ENCODE results near the gene NR1H2.
"Not testable (repeated sequence)": the region's sequence is repeated elsewhere in the genome, so short reads cannot be mapped to it uniquely, and the experiment has no call there.

NR1H2 gene

GRCh38 chr19:50376166-50377050 lies at the start of gene NR1H2:
TSS of gene NR1H2 (plus strand) at chr19:50376457. CDS start at chr19:50377606, 1,149 bp downstream.
- Mint-ChIP-seq H3K9me3 (no peaks in the 10 kb centered on the region), H3K4me3 (peak within 1 kb of the TSS; percentile 90), H3K36me3 (ENCODE audit: low read depth) (peaks cover 34% of the 10 kb centered on the region), H3K4me1 (ENCODE audit: low read depth) (peaks cover 23% of the 10 kb centered on the region), H3K27ac (peak within 1 kb of the TSS; percentile 94), H3K27me3 (no peaks in the 10 kb centered on the region)

GRCh38 chr19:50327013-50327412 lies 49.2 kb upstream of the NR1H2 start:
- peaks cover 5% of the 10 kb centered on the region for H3K36me3 Mint-ChIP-seq (ENCODE audit: low read depth)
- peak overlapping the region; percentile 25 for H3K4me3 Mint-ChIP-seq
- H3K9me3 Mint-ChIP-seq: peaks cover 6% of the 10 kb centered on the region
- no peak overlapping the region for H3K27ac Mint-ChIP-seq
- peaks cover 43% of the 10 kb centered on the region for H3K4me1 Mint-ChIP-seq (ENCODE audit: low read depth)
- peaks cover 52% of the 10 kb centered on the region for H3K27me3 Mint-ChIP-seq

DNA sequence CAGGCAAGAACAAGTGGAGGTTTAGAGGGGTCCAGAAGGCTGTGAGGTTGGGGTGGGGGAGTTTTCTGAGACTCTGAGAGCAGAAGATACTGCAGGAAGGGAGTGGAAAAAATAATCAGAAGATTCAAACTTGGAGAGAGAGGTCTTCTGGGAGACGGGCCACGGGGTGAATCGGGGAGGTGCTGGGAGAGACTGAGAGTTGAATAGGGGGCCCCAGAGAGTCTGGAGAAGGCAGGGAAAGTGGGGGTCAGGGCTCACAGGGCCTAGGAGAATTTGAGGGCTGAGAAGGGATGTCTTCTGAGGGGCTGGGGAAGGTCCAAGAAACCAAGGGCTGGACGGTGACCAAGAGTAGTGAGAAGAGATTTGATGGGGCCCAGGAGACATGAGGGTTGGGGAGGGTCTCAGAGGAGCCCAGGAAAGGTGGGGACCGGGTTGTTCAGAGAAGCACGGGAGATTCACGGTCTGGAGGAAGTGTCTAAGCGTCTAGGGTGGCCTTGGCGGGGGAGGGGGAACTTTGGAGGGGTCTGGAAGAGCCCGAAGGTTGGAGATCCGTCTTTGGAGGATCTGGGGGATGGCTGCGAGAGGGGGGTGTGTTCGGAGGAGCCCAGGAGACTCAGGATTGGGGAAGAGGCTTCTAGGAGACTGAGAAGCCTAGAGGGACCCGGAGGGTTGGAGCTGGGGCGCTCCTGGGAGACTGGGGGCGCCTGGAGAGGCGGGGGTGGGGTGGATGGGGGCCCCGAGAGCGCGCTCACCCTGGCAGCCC lies 48.6 kb upstream of the NR1H2 start:
- peaks cover 6% of the 10 kb centered on the region for H3K9me3 Mint-ChIP-seq
- peaks cover 5% of the 10 kb centered on the region for H3K36me3 Mint-ChIP-seq (ENCODE audit: low read depth)
- H3K4me3 Mint-ChIP-seq: peak overlapping the region; percentile 25
- H3K4me1 Mint-ChIP-seq (ENCODE audit: low read depth): peaks cover 49% of the 10 kb centered on the region
- H3K27ac Mint-ChIP-seq: no peak overlapping the region
- H3K27me3 Mint-ChIP-seq: peaks cover 58% of the 10 kb centered on the region

DNA sequence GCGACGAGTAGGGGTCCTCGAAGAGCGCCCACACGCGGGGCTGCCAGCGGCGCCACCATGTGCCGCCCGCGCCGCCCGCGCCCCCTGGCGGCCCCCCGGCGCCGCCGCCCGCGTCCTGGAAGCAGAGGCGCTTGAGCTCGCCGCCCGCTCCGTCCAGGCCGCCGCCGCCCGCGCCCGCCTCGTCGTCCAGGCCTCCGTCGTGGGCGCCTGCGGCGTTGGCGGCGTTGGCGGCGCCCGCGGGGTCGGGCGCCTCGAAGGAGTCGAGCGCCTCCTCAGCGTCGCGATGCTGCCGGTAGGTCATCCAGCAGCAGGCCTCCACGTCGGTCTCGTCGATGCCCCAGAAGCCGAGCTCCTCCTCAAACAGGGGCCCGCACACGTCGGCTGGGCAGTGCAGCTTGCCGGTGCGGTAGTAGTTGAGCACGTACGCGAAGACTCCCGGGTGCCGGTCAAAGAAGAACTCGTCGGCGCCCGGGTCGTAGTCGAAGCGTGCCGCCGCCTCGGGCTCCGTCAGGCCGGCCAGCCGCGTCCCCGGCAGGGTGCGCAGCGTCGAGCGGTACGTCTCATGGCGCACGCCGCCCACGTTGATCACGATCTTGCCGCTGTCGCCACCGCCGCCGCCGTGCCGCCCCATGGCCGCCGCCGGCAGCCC lies 47.9 kb upstream of the NR1H2 start:
- peaks cover 62% of the 10 kb centered on the region for H3K27me3 Mint-ChIP-seq
- peaks cover 6% of the 10 kb centered on the region for H3K9me3 Mint-ChIP-seq
- peaks cover 5% of the 10 kb centered on the region for H3K36me3 Mint-ChIP-seq (ENCODE audit: low read depth)
- no peak overlapping the region for H3K4me3 Mint-ChIP-seq
- H3K4me1 Mint-ChIP-seq (ENCODE audit: low read depth): peaks cover 55% of the 10 kb centered on the region
- no peak overlapping the region for H3K27ac Mint-ChIP-seq

GRCh38 chr19:50328873-50329145 lies 47.4 kb upstream of the NR1H2 start:
- Mint-ChIP-seq H3K36me3 (ENCODE audit: low read depth) (peaks cover 9% of the 10 kb centered on the region), H3K4me1 (ENCODE audit: low read depth) (peaks cover 59% of the 10 kb centered on the region), H3K27me3 (peaks cover 66% of the 10 kb centered on the region), H3K4me3 (no peak overlapping the region), H3K27ac (no peak overlapping the region), H3K9me3 (peaks cover 6% of the 10 kb centered on the region)

DNA sequence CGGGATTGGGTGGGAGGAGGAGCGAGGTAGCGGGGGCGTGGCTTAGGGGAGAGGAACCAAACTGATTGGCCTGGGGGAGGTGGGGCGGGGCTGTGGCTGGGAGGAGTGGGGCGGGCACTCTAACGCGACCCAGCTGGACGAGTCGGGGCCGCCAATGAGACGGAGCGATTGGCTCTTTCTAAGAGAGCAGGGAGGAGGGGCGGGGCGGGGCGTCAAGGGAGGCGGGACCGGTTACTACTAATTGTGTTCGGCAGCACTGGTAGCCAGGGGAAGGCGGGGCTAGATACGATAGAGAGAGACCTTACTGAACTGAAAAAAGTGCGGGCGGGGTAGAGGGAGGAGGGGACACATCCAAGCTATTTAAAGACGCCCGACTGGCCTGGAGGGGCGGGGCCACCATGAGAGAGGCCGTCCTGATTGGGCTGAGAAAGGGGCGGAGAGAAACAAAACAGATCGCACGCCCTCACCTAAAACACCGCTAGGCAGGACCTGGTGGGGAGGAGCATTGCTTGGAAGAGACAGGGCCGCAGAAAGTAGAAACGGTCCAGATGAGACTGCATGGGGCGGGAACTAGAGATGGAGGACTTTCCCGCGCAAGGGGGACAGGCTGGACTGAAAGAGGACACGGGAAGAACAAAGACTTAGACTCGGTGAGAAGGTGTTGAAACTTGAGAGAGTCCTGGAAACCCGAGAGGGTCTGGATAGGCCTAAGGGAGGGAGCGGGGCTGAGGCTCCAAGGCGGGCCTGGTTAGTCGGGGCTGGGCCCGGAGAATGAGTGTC lies 46.9 kb upstream of the NR1H2 start, which contains the start of gene KCNC3:
Gene KCNC3, minus strand, starts transcription at position 232 of the 780 bp plus-strand sequence. CDS start 295 bp downstream, outside the sequence.
- H3K36me3 Mint-ChIP-seq (ENCODE audit: low read depth): peaks cover 9% of the 10 kb centered on the region
- peak within 1 kb of the TSS; percentile 84 for H3K27ac Mint-ChIP-seq
- peaks cover 6% of the 10 kb centered on the region for H3K9me3 Mint-ChIP-seq
- peaks cover 65% of the 10 kb centered on the region for H3K27me3 Mint-ChIP-seq
- peak within 1 kb of the TSS; percentile 84 for H3K4me3 Mint-ChIP-seq
- peaks cover 64% of the 10 kb centered on the region for H3K4me1 Mint-ChIP-seq (ENCODE audit: low read depth)

DNA sequence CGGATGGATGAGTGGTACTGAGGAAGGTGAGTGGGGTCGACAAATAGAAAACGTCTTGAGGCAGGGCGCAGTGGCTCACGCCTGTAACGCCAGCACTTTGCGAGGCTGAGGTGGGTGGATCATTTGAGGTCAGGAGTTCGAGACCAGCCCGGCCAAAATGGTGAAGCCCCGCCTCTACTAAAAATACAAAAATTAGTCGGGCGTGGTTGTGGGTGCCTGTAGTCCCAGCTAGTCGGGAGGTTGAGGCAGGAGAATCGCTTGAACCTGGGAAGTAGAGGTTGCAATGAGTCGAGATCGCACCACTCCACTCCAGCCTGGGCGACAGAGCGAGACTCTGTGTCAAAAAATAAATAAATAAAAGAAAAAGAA lies 46.3 kb upstream of the NR1H2 start:
- not testable (repeated sequence) for H3K9me3 Mint-ChIP-seq; H3K36me3 Mint-ChIP-seq (ENCODE audit: low read depth)
- H3K4me3 Mint-ChIP-seq: peak overlapping the region; percentile 84
- peak overlapping the region; percentile 84 for H3K27ac Mint-ChIP-seq
- H3K4me1 Mint-ChIP-seq (ENCODE audit: low read depth): peaks cover 68% of the 10 kb centered on the region
- H3K27me3 Mint-ChIP-seq: peaks cover 59% of the 10 kb centered on the region

- Mint-ChIP-seq H3K4me3 (peak overlapping the region; percentile 84), H3K4me1 (ENCODE audit: low read depth) (peaks cover 75% of the 10 kb centered on the region), H3K27me3 (peaks cover 62% of the 10 kb centered on the region), H3K27ac (no peak overlapping the region), H3K9me3 (peaks cover 6% of the 10 kb centered on the region), H3K36me3 (ENCODE audit: low read depth) (peaks cover 12% of the 10 kb centered on the region)
Measured at GRCh38 chr19:50330365-50331078, 45.7 kb upstream of the NR1H2 start.

DNA sequence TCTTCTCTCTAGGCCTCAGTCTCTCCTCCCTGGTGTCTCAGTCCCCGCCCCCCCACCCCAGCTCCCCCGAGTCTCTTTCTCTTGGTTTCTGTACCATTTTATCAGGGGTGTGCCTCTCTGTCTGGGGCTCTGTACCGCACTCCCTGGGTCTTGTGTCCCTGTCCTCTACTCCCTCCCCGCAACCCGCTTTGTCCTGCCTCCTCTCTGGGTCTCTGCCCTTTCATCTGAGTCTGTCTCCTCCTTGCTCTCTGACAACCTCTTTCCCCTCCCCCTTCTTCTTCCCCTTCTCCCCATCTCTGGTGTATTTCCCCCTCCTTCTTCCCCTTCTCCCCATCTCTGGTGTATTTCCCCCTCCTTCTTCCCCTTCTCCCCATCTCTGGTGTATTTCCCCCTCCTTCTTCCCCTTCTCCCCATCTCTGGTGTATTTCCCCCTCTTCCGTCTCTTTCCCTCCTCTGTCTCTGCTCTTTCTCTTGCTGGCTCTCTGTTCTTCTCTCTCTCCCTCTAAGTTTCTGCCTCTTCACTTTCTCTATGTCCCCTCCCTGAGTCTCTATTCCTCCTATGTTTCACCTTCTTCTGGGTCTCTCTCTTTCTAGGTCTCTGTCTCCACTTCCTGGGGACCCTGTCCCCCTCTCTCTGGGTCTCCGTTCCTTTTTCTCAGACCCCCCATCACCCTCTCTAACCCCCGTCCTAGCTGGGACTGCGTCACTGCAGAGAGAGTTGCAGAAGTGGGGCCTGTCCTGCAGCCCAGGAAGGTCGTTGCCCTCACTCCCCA lies 44.9 kb upstream of the NR1H2 start:
- peak overlapping the region; percentile 69 for H3K27ac Mint-ChIP-seq
- peaks cover 16% of the 10 kb centered on the region for H3K36me3 Mint-ChIP-seq (ENCODE audit: low read depth)

DNA sequence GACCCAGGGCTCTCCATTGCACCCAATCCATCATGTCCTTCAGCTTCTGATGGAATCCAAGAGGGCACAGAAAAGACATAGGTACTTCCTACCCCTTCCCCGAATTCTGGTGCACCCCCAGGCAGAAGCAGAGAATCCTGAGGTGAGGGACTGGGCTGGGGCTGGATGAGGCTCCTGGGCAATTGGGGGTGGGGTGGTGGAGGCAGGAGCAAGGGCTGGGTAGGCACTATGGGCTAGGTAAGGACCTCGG lies 44.3 kb upstream of the NR1H2 start:
- Mint-ChIP-seq H3K36me3 (ENCODE audit: low read depth) (peaks cover 16% of the 10 kb centered on the region), H3K4me3 (peak overlapping the region; percentile 73), H3K4me1 (ENCODE audit: low read depth) (peaks cover 71% of the 10 kb centered on the region), H3K27me3 (peaks cover 57% of the 10 kb centered on the region), H3K9me3 (peaks cover 6% of the 10 kb centered on the region), H3K27ac (no peak overlapping the region)

More for the DNA sequence above, 44.9 kb upstream of the NR1H2 start:
- peaks cover 63% of the 10 kb centered on the region for H3K27me3 Mint-ChIP-seq
- H3K9me3 Mint-ChIP-seq: peaks cover 6% of the 10 kb centered on the region
- H3K4me1 Mint-ChIP-seq (ENCODE audit: low read depth): peaks cover 75% of the 10 kb centered on the region
- peak overlapping the region; percentile 73 for H3K4me3 Mint-ChIP-seq

DNA sequence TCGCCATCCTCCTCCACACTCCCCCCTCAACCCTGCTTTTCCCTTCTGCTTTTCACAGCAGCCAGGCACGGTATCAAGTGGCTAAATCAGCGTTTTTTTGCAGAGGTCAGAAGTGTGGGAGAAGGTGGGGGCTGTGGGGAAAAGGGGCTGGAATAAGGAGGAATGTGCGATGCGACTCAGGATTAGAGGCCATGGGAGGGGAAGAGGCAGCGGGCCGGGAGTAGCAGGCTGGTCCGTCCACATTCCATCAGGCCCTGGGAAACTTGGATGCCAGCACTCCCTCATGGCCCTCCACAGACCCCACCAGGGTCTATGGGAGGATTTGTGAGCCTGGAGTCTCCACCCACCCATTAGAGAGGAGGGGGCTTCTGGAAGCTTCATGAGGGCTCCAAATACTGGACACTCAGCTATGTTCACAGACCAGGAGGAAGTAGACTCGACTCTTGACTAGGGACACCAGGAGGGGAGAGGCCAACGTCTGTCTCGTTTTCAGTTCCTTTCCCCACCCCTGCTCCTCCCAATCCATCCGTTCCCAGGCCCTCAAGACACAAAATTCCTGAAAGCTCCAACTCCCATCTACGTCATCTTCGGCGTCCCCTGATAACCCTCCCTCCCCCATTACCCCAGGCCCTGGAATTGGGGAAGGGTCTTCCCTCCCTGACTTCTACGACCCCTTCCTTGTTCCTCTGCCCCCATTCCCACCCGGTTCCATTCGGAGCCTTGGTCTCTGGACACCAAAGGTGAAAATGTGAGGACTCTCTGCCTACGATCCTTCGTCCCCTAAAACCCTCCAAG lies 43.8 kb upstream of the NR1H2 start:
- H3K9me3 Mint-ChIP-seq: peaks cover 6% of the 10 kb centered on the region
- H3K36me3 Mint-ChIP-seq (ENCODE audit: low read depth): peaks cover 16% of the 10 kb centered on the region
- H3K4me3 Mint-ChIP-seq: peak overlapping the region; percentile 73
- peaks cover 52% of the 10 kb centered on the region for H3K27me3 Mint-ChIP-seq
- peaks cover 66% of the 10 kb centered on the region for H3K4me1 Mint-ChIP-seq (ENCODE audit: low read depth)
- no peak overlapping the region for H3K27ac Mint-ChIP-seq

DNA sequence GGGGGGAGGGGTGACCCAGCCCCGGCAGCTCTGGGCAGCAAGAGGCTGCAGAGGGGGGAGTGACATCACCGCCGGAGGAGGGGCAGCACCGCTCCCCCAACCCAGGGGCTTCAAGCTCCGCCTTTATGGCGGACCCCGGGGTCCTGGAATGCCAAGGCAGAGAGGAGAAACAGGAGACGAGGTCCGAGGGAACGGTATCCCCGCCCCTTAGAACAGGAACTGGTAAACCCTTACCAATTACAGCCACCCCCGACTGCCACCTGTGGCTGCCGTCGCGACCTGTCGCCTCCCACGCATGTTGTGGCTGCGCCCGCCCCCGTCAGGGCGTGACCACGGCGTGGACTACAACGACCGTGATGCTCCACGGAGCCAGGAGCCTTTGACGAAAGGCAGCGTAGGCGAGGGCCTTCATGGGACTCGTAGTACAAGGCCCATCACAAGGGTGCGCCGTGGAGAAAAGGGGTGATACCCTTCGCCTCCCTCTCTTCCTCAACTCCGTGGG lies 43.0 kb upstream of the NR1H2 start:
- H3K27ac Mint-ChIP-seq: peak overlapping the region; percentile 94
- peaks cover 48% of the 10 kb centered on the region for H3K27me3 Mint-ChIP-seq
- H3K36me3 Mint-ChIP-seq (ENCODE audit: low read depth): peaks cover 16% of the 10 kb centered on the region
- peaks cover 6% of the 10 kb centered on the region for H3K9me3 Mint-ChIP-seq
- peaks cover 61% of the 10 kb centered on the region for H3K4me1 Mint-ChIP-seq (ENCODE audit: low read depth)
- H3K4me3 Mint-ChIP-seq: peak overlapping the region; percentile 85

Measured in stimulated activated naive CD8-positive, alpha-beta T cell treated with anti-CD3 and anti-CD28 coated beads, Interleukin-15, Interleukin-2, amounts not matched to agents 100 ng/mL and 50 ng/mL, for 24 hours (primary cell).